H9 (cell line): Measurements from ENCODE around the gene EXOC2. TPM values are rescaled to one million over a fixed set of nuclear protein-coding genes. Genes with fewer than 3 reads are reported as not detected.

Source experiments
- DNase-seq: peaks from one replicate; pipeline ENCODE4 v3.0.0-alpha.2; 2017
- H2AFZ ChIP-seq: one replicate; pipeline ENCODE4 v1.6.1; 2013; ENCODE audit warnings: mild to moderate bottlenecking, low read length, control low read depth, moderate library complexity
- H2AK5ac ChIP-seq: 2 replicates; pipeline ENCODE4 v1.6.1; 2013; ENCODE audit warnings: low read length, control low read depth, mixed read lengths; ENCODE audit not compliant: insufficient read length
- H2BK120ac ChIP-seq: one replicate; pipeline ENCODE4 v1.6.1; 2013; ENCODE audit warnings: low read depth, mild to moderate bottlenecking, low read length, control low read depth, inconsistent platforms; ENCODE audit not compliant: poor library complexity, severe bottlenecking
- H2BK12ac ChIP-seq: 2 replicates; pipeline ENCODE4 v1.6.1; 2013; ENCODE audit warnings: low read length, control low read depth, mixed read lengths, low read depth; ENCODE audit not compliant: insufficient read length
- H2BK15ac ChIP-seq: 2 replicates; pipeline ENCODE4 v1.6.1; 2013; ENCODE audit warnings: low read depth, low read length, control low read depth
- H2BK20ac ChIP-seq: one replicate; pipeline ENCODE4 v1.6.1; 2013; ENCODE audit warnings: low read depth, mild to moderate bottlenecking, low read length, control low read depth, inconsistent platforms; ENCODE audit not compliant: poor library complexity, severe bottlenecking
- H2BK5ac ChIP-seq: 2 replicates; pipeline ENCODE4 v1.6.1; 2013; ENCODE audit warnings: low read length, control low read depth, mixed read lengths; ENCODE audit not compliant: insufficient read length
- H3K14ac ChIP-seq: 2 replicates; pipeline ENCODE4 v1.6.1; 2013; ENCODE audit warnings: low read length, control low read depth; ENCODE audit not compliant: insufficient read depth
- H3K18ac ChIP-seq: 2 replicates; pipeline ENCODE4 v1.6.1; 2013; ENCODE audit warnings: low read depth, mild to moderate bottlenecking, mixed read lengths, low read length, control low read depth; ENCODE audit not compliant: insufficient read length
- H3K23ac ChIP-seq: 2 replicates; pipeline ENCODE4 v1.6.1; 2013; ENCODE audit warnings: low read length, control low read depth, mixed read lengths, low read depth; ENCODE audit not compliant: insufficient read length
- H3K23me2 ChIP-seq: 2 replicates; pipeline ENCODE4 v1.6.1; 2013; ENCODE audit warnings: low read depth, mild to moderate bottlenecking, mixed read lengths, low read length, control low read depth; ENCODE audit not compliant: insufficient read length, poor library complexity, severe bottlenecking
- H3K27ac ChIP-seq: 2 replicates; pipeline ENCODE4 v1.5.1; 2013; ENCODE audit warnings: low read length, control low read depth, mixed read lengths, low read depth; ENCODE audit not compliant: insufficient read length
- H3K27me3 ChIP-seq: 2 replicates; pipeline ENCODE4 v1.6.1; 2013; ENCODE audit warnings: low read length, control low read depth, inconsistent platforms; ENCODE audit not compliant: insufficient read depth
- H3K4ac ChIP-seq: 2 replicates; pipeline ENCODE4 v1.6.1; 2013; ENCODE audit warnings: low read depth, mild to moderate bottlenecking, control low read depth, inconsistent platforms, low read length, moderate library complexity
- H3K4me1 ChIP-seq: 2 replicates; pipeline ENCODE4 v1.6.1; 2013; ENCODE audit warnings: low read length, control low read depth, inconsistent platforms; ENCODE audit not compliant: insufficient read depth
- H3K4me2 ChIP-seq: 2 replicates; pipeline ENCODE4 v1.6.1; 2013; ENCODE audit warnings: low read length, control low read depth, mixed read lengths; ENCODE audit not compliant: insufficient read length, insufficient read depth
- H3K56ac ChIP-seq: 2 replicates; pipeline ENCODE4 v1.6.1; 2013; ENCODE audit warnings: low read depth, mild to moderate bottlenecking, mixed read lengths, low read length, control low read depth; ENCODE audit not compliant: insufficient read length
- H3K79me1 ChIP-seq: 2 replicates; pipeline ENCODE4 v1.6.1; 2013; ENCODE audit warnings: low read depth, mild to moderate bottlenecking, moderate library complexity, low read length, control low read depth, inconsistent platforms; ENCODE audit not compliant: insufficient read depth, poor library complexity, severe bottlenecking
- H3K79me2 ChIP-seq: 2 replicates; pipeline ENCODE4 v1.6.1; 2013; ENCODE audit warnings: low read length, control low read depth, inconsistent platforms; ENCODE audit not compliant: insufficient read depth
- H3K9ac ChIP-seq: 2 replicates; pipeline ENCODE4 v1.6.1; 2013; ENCODE audit warnings: low read length, control low read depth, mixed read lengths; ENCODE audit not compliant: insufficient read length; ENCODE audit errors: extremely low read depth
- H3K9me3 ChIP-seq: one replicate; pipeline ENCODE4 v1.6.1; 2013; ENCODE audit warnings: low read depth, low read length, inconsistent platforms; ENCODE audit not compliant: control insufficient read depth
- H3T11ph ChIP-seq: one replicate; pipeline ENCODE4 v1.6.1; 2013; ENCODE audit warnings: mild to moderate bottlenecking, low read length, control low read depth, inconsistent platforms
- H4K20me1 ChIP-seq: one replicate; pipeline ENCODE4 v1.6.1; 2013; ENCODE audit not compliant: control insufficient read depth, insufficient read length, insufficient read depth
- H4K5ac ChIP-seq: 2 replicates; pipeline ENCODE4 v1.6.1; 2013; ENCODE audit warnings: low read depth, mild to moderate bottlenecking, mixed read lengths, low read length, control low read depth; ENCODE audit not compliant: insufficient read length
- H4K8ac ChIP-seq: replicated peaks from 2 replicates; pipeline ENCODE4 v1.6.1; 2013; ENCODE audit warnings: low read length, control low read depth, mixed read lengths, low read depth; ENCODE audit not compliant: insufficient read length
- H4K91ac ChIP-seq: 2 replicates; pipeline ENCODE4 v1.6.1; 2013; ENCODE audit warnings: low read depth, mild to moderate bottlenecking, moderate library complexity, mixed read lengths, low read length, control low read depth; ENCODE audit not compliant: insufficient read length
- H3K27ac Mint-ChIP-seq, 3 experiments: 2 replicates in 2 of 3; 3 replicates in 1 of 3; pipeline ENCODE4 v1.8.0; 2020 to 2021; ENCODE audit warnings: mixed read lengths in 3 of 3, mild to moderate bottlenecking in 1 of 3, moderate library complexity in 1 of 3
- H3K27me3 Mint-ChIP-seq: 2 replicates; pipeline ENCODE4 v1.8.0; 2021; ENCODE audit warnings: low read depth, mild to moderate bottlenecking, moderate library complexity, mixed read lengths
- H3K36me3 Mint-ChIP-seq, 3 experiments: 2 replicates in 2 of 3; 3 replicates in 1 of 3; pipeline ENCODE4 v1.8.0; 2020 to 2021; ENCODE audit warnings: low read depth in 3 of 3, mixed read lengths in 3 of 3; ENCODE audit not compliant: insufficient read depth in 1 of 3
- H3K4me1 Mint-ChIP-seq, 2 experiments: 2 replicates each; pipeline ENCODE4 v1.8.0; 2020; ENCODE audit warnings: mixed read lengths in 2 of 2
- H3K4me3 Mint-ChIP-seq, 2 experiments: 2 replicates in 1 of 2; 3 replicates in 1 of 2; pipeline ENCODE4 v1.8.0; 2020 to 2021; ENCODE audit warnings: mild to moderate bottlenecking in 2 of 2, mixed read lengths in 2 of 2, moderate library complexity in 1 of 2
- H3K9me3 Mint-ChIP-seq, 2 experiments: 2 replicates in 1 of 2; 3 replicates in 1 of 2; pipeline ENCODE4 v1.8.0; 2020; ENCODE audit warnings: mild to moderate bottlenecking in 2 of 2, mixed read lengths in 2 of 2, moderate library complexity in 1 of 2
- CTCF ChIP-seq: fragments of 200-600 bp; sonication (generic); conservative IDR thresholded peaks from 3 replicates; pipeline ENCODE4 v1.8.0; 2021; ENCODE audit warnings: antibody characterized with exemption, mild to moderate bottlenecking
- WGBS: extraction: QIAGEN DNeasy Blood & Tissue Kit; methylation state at CpG from one replicate; pipeline ENCODE4 v1.1.7; 2013; ENCODE audit warnings: missing lambda C conversion rate, low lambda C conversion rate, mixed read lengths; ENCODE audit not compliant: insufficient read length; ENCODE audit errors: extremely low coverage; 5-methylcytosine and 5-hydroxymethylcytosine counted together
- total RNA-seq: library from RNA; stranded (reverse); gene quantifications from 2 replicates; pipeline ENCODE4 v1.2.1, GENCODE V29; 2021

EXOC2 gene
- total RNA-seq, 1 experiment from 2014 or later: 29.9 TPM

- Histone ChIP-seq H3K23me2 (no peaks in the 10 kb centered on the region), H3K4ac (no peak overlapping the region), H3T11ph (no peak overlapping the region), H3K79me1 (peaks cover 3% of the 10 kb centered on the region), H3K27ac (no peak overlapping the region), H2BK15ac (no peak overlapping the region), H2BK20ac (no peak overlapping the region), H4K8ac (no peak overlapping the region), H4K91ac (no peak overlapping the region), H4K20me1 (no peaks in the 10 kb centered on the region), H2BK120ac (no peak overlapping the region), H3K4me1 (no peaks in the 10 kb centered on the region; the same call in 1 of the 2 replicates), H3K79me2 (peaks cover 7% of the 10 kb centered on the region; the same call in 1 of the 2 replicates), H3K56ac (no peak overlapping the region), H3K4me2 (no peak overlapping the region), H3K18ac (no peak overlapping the region), H3K9me3 (no peaks in the 10 kb centered on the region), H3K14ac (no peak overlapping the region), H2BK12ac (no peak overlapping the region), H2BK5ac (no peak overlapping the region), H4K5ac (no peak overlapping the region), H3K23ac (no peak overlapping the region), H3K9ac (no peak overlapping the region), H2AFZ (no peak overlapping the region), H2AK5ac (no peak overlapping the region), H3K27me3 (no peaks in the 10 kb centered on the region)
- Mint-ChIP-seq H3K9me3 (peaks cover 21 to 26% of the 10 kb centered on the region in 2 experiments), H3K36me3 (peaks cover 21 to 66% (median 43%) of the 10 kb centered on the region in 3 experiments), H3K27ac (peak overlapping the region in 1 of 3 experiments; percentile 34; a peak in 3 of 7 replicates), H3K4me1 (peaks cover 14 to 19% of the 10 kb centered on the region in 2 experiments), H3K27me3 (no peaks in the 10 kb centered on the region), H3K4me3 (no peak overlapping the region)
- DNase-seq: no peak
- no peak for TF ChIP-seq CTCF
- no CpG with 5 or more reads among the region's 7 CpGs for WGBS
Observed at GRCh38 chr6:667253-667927, 25.5 kb downstream of the EXOC2 start.
